ENCODE results near the gene ABCB1.

DNA sequence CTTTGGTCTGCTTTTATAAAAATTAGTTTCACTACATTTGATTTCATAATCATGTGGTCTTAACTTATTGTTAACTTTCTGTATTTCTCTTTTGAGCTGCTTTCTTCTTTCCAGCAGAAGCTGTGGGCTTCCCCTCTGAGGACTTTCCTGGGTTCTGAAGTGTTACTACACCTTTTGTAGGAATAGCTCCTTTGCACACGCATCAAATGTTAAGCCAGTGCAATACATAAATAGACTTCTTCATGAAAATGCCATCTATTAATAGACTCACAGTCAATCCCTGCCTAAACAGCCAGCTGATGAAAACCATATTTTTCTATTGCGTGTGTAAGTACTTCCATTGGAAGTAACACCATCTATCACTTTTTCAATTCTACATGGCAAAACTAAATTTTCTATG is 126.7 kb downstream of the ABCB1 start:
- TF ChIP-seq POLR2A (IDR thresholded peaks at IDR 0.05) = no peak
- TF ChIP-seq, protein P1, sequence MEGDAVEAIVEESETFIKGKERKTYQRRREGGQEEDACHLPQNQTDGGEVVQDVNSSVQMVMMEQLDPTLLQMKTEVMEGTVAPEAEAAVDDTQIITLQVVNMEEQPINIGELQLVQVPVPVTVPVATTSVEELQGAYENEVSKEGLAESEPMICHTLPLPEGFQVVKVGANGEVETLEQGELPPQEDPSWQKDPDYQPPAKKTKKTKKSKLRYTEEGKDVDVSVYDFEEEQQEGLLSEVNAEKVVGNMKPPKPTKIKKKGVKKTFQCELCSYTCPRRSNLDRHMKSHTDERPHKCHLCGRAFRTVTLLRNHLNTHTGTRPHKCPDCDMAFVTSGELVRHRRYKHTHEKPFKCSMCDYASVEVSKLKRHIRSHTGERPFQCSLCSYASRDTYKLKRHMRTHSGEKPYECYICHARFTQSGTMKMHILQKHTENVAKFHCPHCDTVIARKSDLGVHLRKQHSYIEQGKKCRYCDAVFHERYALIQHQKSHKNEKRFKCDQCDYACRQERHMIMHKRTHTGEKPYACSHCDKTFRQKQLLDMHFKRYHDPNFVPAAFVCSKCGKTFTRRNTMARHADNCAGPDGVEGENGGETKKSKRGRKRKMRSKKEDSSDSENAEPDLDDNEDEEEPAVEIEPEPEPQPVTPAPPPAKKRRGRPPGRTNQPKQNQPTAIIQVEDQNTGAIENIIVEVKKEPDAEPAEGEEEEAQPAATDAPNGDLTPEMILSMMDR (IDR thresholded peaks at IDR 0.05) = no peak

Data from Peyer's patch (tissue), 4 donors.